ENCODE measurements around the gene SMAD5.

SMAD5 gene

DNA sequence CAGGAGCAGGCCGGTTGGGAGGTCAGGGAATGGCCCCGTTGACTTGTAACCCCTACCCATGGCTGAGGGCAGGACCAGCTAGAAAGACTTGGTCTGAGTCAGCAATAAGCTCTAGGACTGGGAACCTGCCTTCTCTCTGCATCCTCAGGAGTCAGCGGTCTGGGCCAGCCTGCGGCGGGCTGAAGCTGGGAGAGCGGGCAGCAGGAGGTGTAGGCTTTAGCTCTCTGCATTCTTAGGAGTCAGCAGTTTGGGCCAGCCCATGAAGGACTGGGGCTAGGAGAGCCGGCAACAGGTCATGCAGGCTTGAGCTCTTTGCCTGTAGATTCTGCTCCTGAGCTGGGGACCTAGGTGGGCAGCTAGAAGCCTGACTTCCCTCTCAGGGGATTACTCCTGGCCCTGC, 66.8 kb downstream of the SMAD5 start:
- no peak for DNase-seq

- DNase-seq, result no peak
Measured at GRCh38 chr5:136200130-136200529, 67.5 kb downstream of the SMAD5 start.

- DNase-seq, result no peak
Measured at GRCh38 chr5:136200761-136201160, 68.1 kb downstream of the SMAD5 start.

GRCh38 chr5:136201870-136202269, 69.2 kb downstream of the SMAD5 start:
- DNase-seq, result no peak

GRCh38 chr5:136202469-136203205, 70.0 kb downstream of the SMAD5 start:
- DNase-seq, result no peak

GRCh38 chr5:136203303-136203922, 70.8 kb downstream of the SMAD5 start:
- no peak for DNase-seq

DNA sequence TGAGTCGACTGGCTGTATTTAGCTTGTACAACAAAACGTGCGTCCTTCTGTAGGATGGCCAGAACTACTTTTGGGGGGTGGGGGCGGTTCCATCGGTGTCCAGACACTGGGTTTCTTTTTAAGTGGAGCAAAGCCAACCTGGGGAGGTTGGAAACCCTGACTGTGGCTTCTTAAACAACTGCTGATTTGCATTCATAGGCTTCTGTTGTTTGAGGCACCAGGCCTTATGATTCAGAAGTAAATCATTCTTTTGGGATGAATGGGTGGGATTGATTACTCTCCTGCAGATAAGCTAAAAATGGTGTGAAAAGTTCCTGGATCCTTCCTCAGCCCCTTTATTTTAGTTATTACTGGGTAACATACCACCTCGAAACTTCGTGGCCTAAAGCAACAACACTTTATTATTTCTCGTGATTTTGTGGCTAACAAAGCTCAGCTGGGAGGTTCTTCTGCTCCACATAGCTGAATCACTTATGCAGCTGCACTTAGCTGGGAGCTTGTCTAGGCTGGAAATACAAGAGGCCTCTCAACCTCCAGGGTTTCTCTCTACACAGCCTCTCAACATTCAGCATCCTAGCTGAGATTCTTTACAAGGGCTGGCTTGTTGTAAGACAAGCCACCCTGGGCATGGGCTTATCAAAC, 72.5 kb downstream of the SMAD5 start:
- DNase-seq, result no peak

DNA sequence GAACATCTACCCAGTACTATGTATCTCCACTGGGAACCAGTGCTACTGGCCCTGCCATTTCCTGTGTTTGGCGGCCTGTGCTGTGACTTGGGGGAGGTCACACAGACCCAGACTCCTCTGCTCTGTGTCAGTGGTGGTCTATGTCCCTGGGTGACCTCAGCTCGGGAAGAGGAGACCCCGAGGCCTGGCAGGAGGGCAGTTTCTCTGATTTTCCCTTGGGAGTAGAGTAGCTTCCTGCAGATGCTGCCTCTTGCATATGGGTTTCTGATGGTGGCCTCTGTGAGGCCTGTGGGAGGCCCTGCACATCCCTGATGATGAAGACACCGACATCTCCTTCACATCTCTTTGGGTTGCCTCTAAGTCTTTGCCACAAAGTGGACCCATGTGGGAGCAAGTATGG, 73.3 kb downstream of the SMAD5 start:
- DNase-seq, result no peak

GRCh38 chr5:136206361-136206760, 73.7 kb downstream of the SMAD5 start:
- DNase-seq, result no peak

DNA sequence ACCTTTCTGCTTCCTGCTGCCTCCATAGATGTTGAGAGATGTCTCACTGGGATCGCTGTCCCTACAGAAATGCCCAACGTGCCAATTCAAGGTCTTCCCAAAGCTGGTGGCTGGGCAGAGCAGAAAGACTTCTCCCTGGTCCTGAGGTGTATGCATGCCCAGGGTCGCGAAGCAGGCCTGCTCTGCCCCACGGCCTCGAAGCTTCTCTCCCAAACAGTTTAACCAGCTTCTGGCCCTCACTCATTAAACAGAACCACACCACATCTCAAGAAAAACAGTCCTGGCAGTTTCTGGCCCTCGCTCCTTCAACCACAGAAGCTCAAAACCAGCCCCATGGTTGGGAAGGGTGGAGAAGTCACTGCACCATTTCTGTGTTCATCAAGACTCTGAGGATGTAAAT, 75.0 kb downstream of the SMAD5 start:
- DNase-seq, result no peak

DNA sequence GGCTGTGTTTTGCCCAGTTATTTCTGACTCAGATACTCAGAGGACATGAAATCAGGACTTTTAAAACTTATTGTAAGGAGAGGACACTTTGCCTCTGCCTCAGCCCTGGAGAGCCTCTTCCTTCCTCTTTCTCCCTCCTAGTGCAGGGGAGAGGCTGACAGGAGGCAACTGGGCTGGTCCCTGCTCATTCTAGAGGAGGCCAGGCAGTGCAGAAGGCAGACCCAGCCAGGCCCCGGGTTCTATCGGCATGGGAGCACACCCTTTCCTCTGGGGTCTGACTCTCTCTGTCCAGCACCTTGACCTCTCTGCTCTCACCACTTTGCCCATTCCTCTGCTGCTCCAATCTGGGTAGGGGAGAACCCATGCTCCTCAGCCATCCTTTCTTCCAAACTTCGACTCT, 76.3 kb downstream of the SMAD5 start:
- no peak for DNase-seq

- DNase-seq, result no peak
Measured at GRCh38 chr5:136209346-136209910, 76.8 kb downstream of the SMAD5 start.

GRCh38 chr5:136210259-136210658, 77.6 kb downstream of the SMAD5 start:
- no peak for DNase-seq

DNA sequence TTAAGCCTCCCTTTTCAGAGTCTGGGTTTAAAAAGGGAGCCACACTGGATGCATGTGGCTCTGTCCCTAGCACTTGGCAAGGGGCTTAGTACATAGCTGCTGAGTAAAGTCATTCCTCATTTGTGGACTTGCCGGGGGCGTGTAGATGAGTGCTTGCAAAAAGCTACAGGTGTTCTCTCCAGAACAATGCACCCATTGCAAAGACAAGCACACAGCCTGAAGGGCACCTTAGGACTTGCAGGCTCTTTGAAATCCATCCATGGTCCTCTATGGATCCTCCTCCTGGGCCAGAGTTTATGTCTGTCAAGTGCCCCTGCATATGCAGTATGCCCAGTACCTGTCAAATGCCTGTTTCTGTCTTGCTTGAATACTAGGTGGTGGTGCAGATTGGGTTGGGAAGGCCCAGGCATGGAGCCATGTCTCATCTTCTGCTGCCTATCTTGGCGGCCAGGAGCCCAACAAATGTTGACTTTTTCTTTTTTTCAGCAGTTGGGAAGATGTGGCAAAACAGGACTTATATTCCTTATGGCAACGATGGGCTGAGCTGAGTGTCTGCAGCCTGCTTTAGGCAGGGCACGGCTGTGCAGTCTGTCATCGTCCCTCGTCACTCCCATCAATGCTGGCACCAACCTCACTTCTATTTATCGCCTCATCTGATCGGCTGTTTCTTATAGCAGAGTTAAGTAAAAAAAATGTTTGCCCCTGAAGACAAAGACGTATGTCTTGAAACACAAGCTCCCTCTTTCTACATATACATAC, 78.8 kb downstream of the SMAD5 start:
- DNase-seq, result no peak

DNA sequence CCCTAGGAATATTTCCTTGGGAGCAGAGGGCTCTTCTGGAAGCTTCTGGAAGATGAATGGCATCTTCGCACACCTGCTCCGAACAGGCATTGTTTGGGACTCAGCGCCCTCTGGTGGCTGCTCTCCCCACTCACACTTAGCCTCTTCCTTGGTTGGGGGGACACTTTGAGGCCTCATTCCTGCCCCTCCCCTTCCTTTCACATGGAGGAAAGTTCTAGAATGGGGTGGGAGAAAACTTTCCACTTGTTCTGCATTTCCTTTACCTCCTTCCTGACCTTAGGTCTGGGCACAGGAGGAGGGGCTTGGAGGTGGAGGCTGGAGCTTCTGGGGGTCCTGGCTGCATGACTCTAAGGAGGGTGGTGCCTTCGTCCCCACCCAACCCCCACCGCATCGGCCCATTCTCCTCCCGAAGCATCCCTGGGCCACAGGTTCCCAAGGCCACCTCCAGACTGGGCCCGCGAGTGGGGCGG, 79.6 kb downstream of the SMAD5 start:
- DNase-seq, result peak; percentile 40 to 49

DNA sequence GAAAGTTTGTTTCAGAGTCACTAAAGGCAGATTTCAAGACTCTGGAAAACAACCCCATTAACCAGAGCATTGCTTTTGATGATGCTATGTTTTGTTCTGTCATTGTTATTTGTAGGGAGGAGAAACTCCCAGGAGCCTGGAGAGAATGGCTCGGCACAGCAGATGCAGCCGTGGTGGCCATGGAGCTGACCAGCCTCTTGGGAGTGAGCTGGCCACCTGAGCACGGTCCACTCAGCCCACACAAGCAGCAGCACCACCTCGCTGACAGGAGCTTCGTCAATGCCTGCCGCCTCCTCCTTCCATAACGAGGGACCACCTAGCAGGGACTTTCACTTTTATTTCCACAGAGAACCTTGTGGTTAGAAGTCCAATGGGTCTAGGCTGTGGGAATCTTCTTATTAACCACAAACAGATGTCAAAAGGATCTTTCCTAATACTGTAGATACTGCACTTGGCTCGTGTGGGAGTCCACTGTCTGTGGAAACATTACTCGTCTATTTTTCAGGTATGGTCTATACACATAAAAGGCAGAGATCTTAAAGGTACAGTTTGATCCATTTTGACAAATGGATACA, 81.4 kb downstream of the SMAD5 start:
- DNase-seq, result no peak

DNA sequence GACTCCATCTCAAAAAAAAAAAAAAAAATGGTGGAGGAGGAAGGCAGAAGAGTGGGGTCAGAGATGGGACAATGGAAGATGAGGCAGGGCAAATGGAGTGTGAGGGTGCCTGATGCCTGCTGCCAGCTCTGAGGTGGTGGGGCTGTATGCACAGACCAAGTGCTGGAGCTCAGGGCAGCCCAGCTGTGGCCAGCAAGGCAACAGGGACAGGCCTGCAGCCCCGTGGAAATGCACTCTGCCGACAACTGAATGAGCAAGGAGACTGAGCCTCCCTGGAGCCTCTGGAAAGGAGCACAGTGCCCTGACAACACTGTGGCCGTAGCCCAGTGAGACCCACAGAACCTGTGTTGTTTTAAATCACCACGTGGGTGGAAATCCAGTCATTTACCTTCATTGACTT, 83.2 kb downstream of the SMAD5 start:
- DNase-seq, result no peak

DNA sequence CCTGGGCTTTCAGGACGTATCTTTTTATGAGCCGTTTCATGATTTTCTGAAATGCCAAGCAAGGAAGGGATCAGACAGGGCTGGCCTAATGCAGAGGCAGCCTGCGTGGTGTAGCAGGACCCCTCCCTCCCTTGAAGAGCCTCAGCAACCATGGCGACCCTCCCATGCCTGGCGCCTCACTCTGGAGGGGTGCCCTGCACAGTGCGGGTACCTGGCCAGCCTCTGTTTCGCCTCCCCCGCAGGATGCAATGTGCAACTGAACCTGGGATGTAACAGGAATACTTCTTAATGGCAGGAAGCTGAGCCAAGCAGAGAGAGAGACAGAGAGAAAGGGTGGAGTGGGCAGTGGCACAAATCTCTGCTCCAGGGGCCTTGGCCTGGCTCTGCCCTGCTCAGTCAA, 83.6 kb downstream of the SMAD5 start:
- no peak for DNase-seq

DNA sequence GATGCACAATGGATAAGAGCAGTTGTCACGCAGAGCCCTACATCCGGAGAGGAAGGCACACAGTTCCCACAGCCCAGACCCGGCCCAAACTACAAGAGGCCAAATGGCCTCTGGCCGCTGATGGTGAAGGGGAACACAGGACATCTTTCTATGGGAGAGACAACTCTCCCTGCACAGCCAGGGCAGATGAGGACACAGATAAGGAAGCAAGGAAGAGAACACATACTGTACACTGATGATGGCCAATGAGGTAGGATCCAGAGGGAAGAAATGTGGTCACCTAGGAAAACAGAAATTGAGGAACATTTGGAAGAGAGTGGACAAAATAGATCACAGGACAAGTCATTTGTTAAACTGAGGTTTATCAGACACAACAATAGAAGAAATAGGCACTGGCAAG, 88.7 kb downstream of the SMAD5 start:
- no peak for DNase-seq

GRCh38 chr5:136222580-136223235, 90.1 kb downstream of the SMAD5 start:
- DNase-seq, result no peak

- no peak for DNase-seq
Measured at GRCh38 chr5:136225796-136226195, 93.2 kb downstream of the SMAD5 start.

DNA sequence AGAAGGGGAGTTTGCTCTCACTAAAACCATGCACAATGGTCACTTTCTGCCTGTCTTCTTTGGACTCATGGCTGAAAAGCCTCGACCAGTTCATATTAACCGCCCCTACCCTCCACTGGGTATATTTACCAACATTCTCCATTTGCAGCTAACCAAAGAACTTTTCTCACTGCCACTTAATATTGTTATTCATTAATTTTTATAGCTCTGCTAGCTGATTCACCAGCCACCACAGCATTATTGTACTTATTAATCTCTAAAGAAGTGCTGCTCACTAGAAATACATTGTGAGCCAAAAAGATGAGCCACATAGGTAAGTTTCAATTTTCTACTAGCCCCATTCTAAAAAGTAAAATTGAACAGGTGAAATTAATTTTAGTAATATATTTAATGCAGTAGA, 93.8 kb downstream of the SMAD5 start:
- no peak for DNase-seq
